GM18498 (cell line): ENCODE results near the gene VAV3.
"Not testable (repeated sequence)": the region's sequence is repeated elsewhere in the genome, so short reads cannot be mapped to it uniquely, and the experiment has no call there.

Experiments
- ATAC-seq: cut with Tn5 transposase; IDR thresholded peaks from one replicate; pipeline ENCODE4 v1.9.1; 2021; ENCODE audit warnings: mild to moderate bottlenecking, moderate library complexity; ENCODE audit not compliant: unreplicated experiment

Gene VAV3

GRCh38 chr1:107762751-107763390 is 202.1 kb downstream of the VAV3 start:
- no peak for ATAC-seq

DNA sequence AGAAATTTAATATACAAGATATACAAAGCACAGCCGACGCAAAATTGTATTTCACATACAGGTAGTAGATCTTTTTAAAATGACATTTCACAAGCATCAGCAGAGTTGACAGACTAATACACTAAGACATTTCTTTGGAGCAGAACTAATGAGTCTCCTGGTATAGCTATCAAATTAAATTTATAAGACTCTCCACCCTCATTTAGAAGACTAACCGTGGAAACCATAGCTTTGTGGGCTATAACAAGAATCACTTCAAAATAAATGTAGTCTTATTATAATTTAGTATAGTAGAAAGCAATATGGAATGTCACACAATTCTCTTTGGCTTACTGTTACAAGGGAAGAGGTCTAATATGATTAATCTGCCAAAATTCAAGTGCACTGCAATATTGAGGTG is 204.9 kb downstream of the VAV3 start:
- ATAC-seq = no peak

DNA sequence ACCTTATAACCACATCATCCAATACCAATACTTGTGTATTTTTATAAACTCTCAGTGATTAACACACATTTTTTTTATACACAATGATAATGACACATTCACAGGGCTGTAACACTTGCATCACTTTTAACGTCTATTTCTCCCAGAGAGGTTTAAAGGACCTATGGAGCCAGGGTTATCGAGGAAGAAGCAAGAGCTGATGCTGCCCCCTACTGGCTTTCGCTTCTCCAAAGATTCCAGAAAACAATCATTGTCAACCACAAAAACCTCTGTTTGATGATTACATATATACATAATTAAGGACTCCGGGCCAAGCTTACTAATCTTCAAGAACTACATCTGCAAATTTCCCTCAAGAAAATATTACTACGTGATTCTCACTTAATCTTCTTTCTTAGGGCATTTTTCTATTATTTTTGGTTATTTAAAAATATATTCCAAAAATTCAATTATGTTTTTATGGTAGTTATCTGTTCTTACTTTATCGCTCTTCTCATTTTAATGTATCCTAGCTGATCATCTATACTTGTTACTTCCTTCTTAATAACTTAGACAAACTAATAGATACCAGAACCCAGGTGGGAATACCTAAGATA is 214.5 kb downstream of the VAV3 start:
- ATAC-seq = no peak

DNA sequence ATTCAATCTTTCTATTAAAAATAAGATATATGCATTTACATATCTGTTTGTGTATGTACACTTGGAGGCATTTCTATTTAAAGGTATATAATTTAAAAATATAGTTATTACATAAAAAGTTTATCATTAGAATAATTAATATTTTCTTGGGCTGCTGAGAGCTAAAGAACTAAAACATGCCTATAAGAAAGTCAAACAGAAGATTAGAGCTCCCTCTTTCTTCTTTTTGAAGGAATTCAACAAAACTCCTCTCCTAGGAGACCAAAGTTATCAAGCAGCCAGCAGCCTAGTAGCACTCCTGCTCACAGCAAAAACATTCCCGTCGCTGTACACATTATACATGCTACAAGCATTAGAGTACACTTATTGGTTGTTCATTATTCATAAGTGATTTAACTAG is 216.4 kb downstream of the VAV3 start:
- ATAC-seq = no peak

DNA sequence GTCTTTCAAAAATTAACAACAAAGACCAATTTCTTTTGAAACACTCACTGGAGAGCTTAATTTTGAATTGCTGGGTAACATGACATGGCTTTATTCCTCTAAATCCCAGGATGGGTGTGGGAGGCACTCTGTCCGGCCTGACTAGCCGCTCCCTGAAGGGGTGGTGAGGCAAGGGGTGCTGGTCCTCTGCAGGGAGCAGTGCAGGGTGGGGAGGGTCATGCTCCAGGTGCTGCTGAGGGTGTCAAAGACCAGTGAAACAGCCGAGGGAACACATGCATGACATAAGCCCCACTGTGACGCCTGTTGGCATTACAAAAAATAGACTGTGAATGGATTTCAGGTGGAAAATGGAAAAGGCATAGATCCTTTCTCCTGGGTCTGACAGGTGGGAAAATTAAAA is 223.7 kb downstream of the VAV3 start:
- ATAC-seq = no peak

GRCh38 chr1:107740579-107740978 is 224.4 kb downstream of the VAV3 start:
- ATAC-seq = no peak

- no peak for ATAC-seq
Observed at GRCh38 chr1:107739651-107740050, 225.3 kb downstream of the VAV3 start.

- peak; percentile 44 for ATAC-seq
Observed at GRCh38 chr1:107739201-107739600, 225.8 kb downstream of the VAV3 start.

DNA sequence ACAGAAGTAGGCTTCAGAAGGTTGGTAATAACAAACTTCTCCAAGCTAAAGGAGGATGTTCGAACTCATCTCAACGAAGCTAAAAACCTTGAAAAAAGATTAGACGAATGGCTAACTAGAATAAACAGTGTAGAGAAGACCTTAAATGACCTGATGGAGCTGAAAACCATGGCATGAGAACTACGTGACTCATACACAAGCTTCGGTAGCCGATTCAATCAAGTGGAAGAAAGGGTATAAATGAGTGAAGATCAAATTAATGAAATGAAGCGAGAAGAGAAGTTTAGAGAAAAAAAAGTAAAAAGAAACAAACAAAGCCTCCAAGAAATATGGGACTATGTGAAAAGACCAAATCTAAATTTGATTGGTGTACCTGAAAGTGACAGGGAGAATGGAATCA is 231.6 kb downstream of the VAV3 start:
- ATAC-seq = not testable (repeated sequence)

- no peak for ATAC-seq
Observed at GRCh38 chr1:107727866-107728265, 237.1 kb downstream of the VAV3 start.

DNA sequence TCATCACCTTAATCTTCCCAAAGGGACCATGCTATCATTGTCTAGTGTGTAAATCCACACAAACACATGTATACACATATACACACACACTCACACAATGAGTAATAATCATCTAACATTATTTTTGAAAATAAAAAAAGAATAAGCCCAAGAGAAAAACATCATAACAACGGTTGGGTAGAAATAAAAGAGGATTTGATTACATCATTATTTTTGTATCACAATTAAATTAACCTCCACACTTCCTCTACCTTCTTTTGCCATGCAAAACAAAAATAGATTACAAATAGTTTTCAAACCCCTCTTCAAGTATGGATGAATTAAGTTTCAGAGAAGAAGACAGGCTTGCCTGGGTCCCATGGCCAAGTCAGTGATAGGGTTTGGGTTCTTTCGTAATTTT is 238.1 kb downstream of the VAV3 start:
- ATAC-seq = no peak

- no peak for ATAC-seq
Observed at GRCh38 chr1:107724648-107725047, 240.3 kb downstream of the VAV3 start.

DNA sequence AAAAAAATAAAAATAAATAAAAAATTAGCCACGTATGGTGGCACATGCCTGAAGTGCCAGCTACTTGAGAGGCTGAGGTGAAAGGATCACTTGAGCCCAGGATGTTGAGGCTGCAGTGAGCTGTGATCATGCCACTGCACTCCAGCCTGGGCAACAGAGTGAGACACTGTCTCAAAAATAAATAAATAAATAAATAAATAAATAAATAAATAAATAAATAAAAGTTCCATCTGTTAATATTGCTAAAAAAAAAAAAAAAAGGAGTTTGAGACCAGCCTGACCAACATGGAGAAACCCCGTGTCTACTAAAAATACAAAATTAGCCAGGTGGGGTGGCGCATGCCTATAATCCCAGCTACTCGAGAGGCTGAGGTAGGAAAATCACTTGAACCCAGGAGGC is 244.8 kb downstream of the VAV3 start:
- not testable (repeated sequence) for ATAC-seq

DNA sequence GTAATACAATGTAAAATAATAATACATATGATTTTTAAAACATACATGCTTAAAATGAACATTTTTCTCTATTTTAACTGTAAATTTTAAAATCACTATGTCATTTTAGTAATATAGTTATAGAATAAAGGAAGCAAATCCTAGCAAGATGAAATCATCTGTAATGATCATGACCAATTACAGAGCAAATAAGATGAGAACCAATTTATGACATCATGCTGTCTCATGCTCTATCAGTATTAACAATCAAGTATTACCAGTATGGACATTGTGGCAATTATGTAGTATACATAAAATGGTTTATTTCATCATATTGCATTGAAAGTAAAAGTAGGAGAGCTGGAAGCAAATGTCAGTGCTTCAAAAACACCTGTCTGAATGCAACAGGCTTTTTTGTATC is 255.0 kb downstream of the VAV3 start:
- no peak for ATAC-seq

DNA sequence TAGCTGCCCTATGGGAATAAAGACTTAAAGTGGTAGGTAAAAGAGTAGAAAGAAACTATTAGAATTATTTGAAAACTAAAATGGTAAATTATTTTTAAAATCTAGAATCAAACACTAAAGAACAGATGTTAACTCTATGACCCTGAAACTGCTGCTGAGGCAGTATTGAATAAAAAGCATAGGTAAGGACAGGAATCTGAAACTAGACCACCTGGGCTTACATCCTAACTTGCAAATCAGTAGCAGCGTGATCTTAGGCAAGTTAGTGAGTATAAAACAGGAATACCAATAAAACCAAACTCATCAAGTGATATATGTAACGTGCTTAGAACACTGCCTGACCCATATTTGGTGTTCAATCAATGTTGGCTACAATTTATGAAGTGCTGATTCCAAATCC is 257.9 kb downstream of the VAV3 start:
- ATAC-seq = no peak

DNA sequence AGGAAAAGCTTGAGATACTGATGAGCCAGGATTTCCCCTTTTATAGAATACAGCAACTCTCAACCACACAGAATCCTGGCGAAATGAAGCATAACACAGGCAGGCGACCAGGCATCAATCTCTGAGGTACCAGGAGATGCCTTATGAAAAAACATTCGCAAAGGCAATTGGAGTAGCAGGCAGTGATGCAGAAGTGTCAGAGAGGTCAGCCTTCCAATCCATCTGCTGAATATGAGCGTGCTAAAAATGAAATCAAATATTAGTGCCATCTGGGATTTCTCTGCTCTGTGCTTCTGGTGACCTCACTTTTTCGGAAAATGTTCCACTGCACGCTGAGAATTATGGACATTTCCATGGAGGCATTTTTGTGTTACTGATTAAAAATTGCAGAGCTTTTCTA is 258.8 kb downstream of the VAV3 start:
- no peak for ATAC-seq

GRCh38 chr1:107704911-107705310 is 260.1 kb downstream of the VAV3 start:
- no peak for ATAC-seq

- no peak for ATAC-seq
Observed at GRCh38 chr1:107702946-107703571, 261.9 kb downstream of the VAV3 start.

- ATAC-seq = not testable (repeated sequence)
Observed at GRCh38 chr1:107700651-107701050, 264.3 kb downstream of the VAV3 start.

GRCh38 chr1:107698161-107698560 is 266.8 kb downstream of the VAV3 start:
- no peak for ATAC-seq

DNA sequence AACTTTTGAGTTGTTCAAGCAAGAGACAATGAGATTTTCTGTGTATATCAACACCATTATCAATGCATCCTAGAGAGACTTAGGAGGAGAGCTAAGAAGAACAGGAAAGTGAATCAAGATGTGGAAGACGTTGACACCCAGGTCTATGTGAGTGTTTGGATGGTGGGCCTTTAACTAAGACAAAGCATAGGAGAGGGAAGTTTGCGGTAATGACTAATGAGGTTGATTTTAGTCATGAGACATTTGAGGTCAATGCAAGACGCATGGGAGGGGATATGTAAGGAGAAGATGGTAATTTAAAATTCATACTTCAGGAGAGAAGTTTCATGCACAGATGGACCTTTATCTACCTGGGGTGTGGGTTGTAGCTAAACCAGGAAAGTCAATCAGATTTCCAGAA is 269.6 kb downstream of the VAV3 start:
- no peak for ATAC-seq

DNA sequence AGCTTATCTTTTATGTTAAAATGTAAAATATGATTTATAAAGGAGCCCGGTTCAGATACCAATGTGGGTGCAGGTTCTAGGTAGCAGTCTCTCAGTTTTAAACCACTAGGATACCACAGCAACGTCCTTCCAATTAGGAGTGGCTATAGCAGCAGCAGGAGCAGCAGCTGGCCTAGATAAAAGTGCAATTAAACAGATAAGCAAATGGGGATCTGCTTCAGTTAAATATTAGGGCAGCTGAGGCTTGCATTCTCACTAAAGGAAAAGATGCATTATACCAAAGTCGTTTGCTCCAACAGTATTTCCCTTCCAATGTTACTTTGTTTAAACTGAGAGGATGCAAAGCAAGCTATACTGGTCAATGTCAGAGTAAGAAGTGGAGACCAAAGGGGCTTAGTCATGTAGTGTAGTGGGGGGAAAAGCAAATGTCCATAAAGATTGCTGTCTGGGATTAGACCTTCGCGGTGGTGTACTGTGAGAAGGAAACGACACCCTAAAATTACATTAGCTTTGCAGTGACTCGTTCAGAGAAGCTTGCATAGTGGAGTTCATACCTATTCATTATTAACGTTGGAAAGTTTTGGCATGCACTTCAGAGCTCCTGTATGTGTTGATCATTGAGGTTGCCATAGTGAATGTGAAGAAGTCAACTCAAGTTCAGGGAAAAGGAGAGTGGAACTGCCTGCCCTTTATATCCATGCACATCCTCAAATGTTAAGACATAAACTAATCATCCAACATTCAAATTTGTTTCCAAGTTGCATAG is 272.2 kb downstream of the VAV3 start:
- ATAC-seq = no peak
